OCI-M2 (cell line): ENCODE data around the gene CCDC51.

ENCODE experiments used
- DNase-seq: peaks from one replicate; lab custom pipeline; 2025; ENCODE audit not compliant: unreplicated experiment; lab: John Stamatoyannopoulos, UW

Gene CCDC51

GRCh38 chr3:48420561-48420960, 19.4 kb downstream of the CCDC51 start:
- DNase-seq: no peak

GRCh38 chr3:48419597-48419996, 20.3 kb downstream of the CCDC51 start:
- DNase-seq: no peak

GRCh38 chr3:48419149-48419548, 20.8 kb downstream of the CCDC51 start:
- DNase-seq: no peak

GRCh38 chr3:48418651-48419050, 21.3 kb downstream of the CCDC51 start:
- DNase-seq: no peak

GRCh38 chr3:48418140-48418539, 21.8 kb downstream of the CCDC51 start:
- no peak for DNase-seq

GRCh38 chr3:48417529-48418108, 22.3 kb downstream of the CCDC51 start:
- no peak for DNase-seq

GRCh38 chr3:48416546-48416945, 23.4 kb downstream of the CCDC51 start:
- DNase-seq: no peak

- DNase-seq: no peak
Observed at GRCh38 chr3:48416091-48416505, 23.8 kb downstream of the CCDC51 start.

GRCh38 chr3:48415251-48415953, 24.5 kb downstream of the CCDC51 start:
- DNase-seq: no peak

- DNase-seq: no peak
Observed at GRCh38 chr3:48414376-48415250, 25.3 kb downstream of the CCDC51 start.

GRCh38 chr3:48413611-48414010, 26.3 kb downstream of the CCDC51 start:
- no peak for DNase-seq

GRCh38 chr3:48413086-48413485, 26.8 kb downstream of the CCDC51 start:
- no peak for DNase-seq

- no peak for DNase-seq
Observed at GRCh38 chr3:48412375-48413001, 27.4 kb downstream of the CCDC51 start.

GRCh38 chr3:48411606-48412374, 28.1 kb downstream of the CCDC51 start:
- no peak for DNase-seq

GRCh38 chr3:48411041-48411588, 28.8 kb downstream of the CCDC51 start:
- DNase-seq: no peak

- DNase-seq: no peak
Observed at GRCh38 chr3:48410205-48411040, 29.5 kb downstream of the CCDC51 start.

GRCh38 chr3:48409291-48410201, 30.4 kb downstream of the CCDC51 start:
- DNase-seq: no peak

GRCh38 chr3:48408823-48409281, 31.1 kb downstream of the CCDC51 start:
- no peak for DNase-seq
